ENCODE data around the gene ERICH6.

- TF ChIP-seq RAD21 (IDR thresholded peaks at IDR 0.05; ENCODE audit: insufficient read depth, low read depth, low read length) (peak; percentile 100), POLR2AphosphoS5 (IDR thresholded peaks at IDR 0.05; ENCODE audit: low read length) (no peak), HDGF (IDR thresholded peaks at IDR 0.05) (no peak), POLR2A (IDR thresholded peaks at IDR 0.05; ENCODE audit: low read depth, low read length) (no peak), EP300 (IDR thresholded peaks at IDR 0.05; ENCODE audit: borderline replicate concordance in 1 of 2, control insufficient read depth in 1 of 2, low read depth in 2 of 2, low read length in 2 of 2) (no peak), MTA2 (IDR thresholded peaks at IDR 0.05; ENCODE audit: low read depth) (no peak), NR2F1 (conservative IDR thresholded peaks at IDR 0.05) (no peak)
- TF ChIP-seq, protein P1, sequence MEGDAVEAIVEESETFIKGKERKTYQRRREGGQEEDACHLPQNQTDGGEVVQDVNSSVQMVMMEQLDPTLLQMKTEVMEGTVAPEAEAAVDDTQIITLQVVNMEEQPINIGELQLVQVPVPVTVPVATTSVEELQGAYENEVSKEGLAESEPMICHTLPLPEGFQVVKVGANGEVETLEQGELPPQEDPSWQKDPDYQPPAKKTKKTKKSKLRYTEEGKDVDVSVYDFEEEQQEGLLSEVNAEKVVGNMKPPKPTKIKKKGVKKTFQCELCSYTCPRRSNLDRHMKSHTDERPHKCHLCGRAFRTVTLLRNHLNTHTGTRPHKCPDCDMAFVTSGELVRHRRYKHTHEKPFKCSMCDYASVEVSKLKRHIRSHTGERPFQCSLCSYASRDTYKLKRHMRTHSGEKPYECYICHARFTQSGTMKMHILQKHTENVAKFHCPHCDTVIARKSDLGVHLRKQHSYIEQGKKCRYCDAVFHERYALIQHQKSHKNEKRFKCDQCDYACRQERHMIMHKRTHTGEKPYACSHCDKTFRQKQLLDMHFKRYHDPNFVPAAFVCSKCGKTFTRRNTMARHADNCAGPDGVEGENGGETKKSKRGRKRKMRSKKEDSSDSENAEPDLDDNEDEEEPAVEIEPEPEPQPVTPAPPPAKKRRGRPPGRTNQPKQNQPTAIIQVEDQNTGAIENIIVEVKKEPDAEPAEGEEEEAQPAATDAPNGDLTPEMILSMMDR (IDR thresholded peaks at IDR 0.05 in 2 of 3, conservative IDR thresholded peaks at IDR 0.05 in 1 of 3; ENCODE audit: control insufficient read depth in 2 of 3, extremely low read depth in 1 of 3, insufficient read depth in 1 of 3, low read depth in 3 of 3, low read length in 3 of 3) = peak; percentile 70 to 82 (median 79); a peak in 5 of 6 replicates
These were observed 17.8 kb upstream of the ERICH6 start for GRCh38 chr3:150721285-150722130.
